H1 (cell line): ENCODE measurements around the gene TTC23. TPM values are rescaled to one million over a fixed set of nuclear protein-coding genes. Genes with fewer than 3 reads are reported as not detected.

Experiments used
- CTCF ChIA-PET: fragments of 300-600 bp; sonication (Branson Sonifier 250); formaldehyde crosslinking; loops from one replicate; lab custom pipeline; 2021; ENCODE audit not compliant: partially characterized antibody; lab: Charles Lee
- POLR2A ChIA-PET: fragments of 300-600 bp; sonication (Branson Sonifier 250); formaldehyde crosslinking; loops from one replicate; lab custom pipeline; 2021; ENCODE audit warnings: inconsistent platforms; ENCODE audit not compliant: partially characterized antibody; lab: Charles Lee
- DNase-seq, 2 experiments: peaks; one replicate each; pipeline versions ENCODE4 v3.0.0 to v3.0.0-alpha.2; 2010 to 2022; ENCODE audit warnings: low spot score in 2 of 2, low read depth in 1 of 2, mixed read lengths in 1 of 2
- FAIRE-seq: peaks from 2 replicates; lab custom pipeline; 2011; peaks lifted over from hg19 to GRCh38; lab: Jason Lieb, UNC
- H2AFZ ChIP-seq: 2 replicates; pipeline ENCODE4 v1.8.1; 2012; ENCODE audit warnings: low read length, inconsistent platforms
- H2AK5ac ChIP-seq: 2 replicates; pipeline ENCODE4 v1.6.1; 2013; ENCODE audit warnings: low read depth, low read length
- H2BK120ac ChIP-seq: replicated peaks from 2 replicates; pipeline ENCODE3; 2013; ENCODE audit warnings: low read depth, low read length, inconsistent platforms
- H2BK12ac ChIP-seq: 2 replicates; pipeline ENCODE4 v1.6.1; 2013; ENCODE audit warnings: low read depth, low read length
- H2BK15ac ChIP-seq: 2 replicates; pipeline ENCODE4 v1.6.1; 2013; ENCODE audit warnings: low read length
- H2BK20ac ChIP-seq: 2 replicates; pipeline ENCODE4 v1.6.1; 2013; ENCODE audit warnings: low read length
- H2BK5ac ChIP-seq: 2 replicates; pipeline ENCODE4 v1.6.1; 2013; ENCODE audit warnings: low read depth, low read length
- H3K14ac ChIP-seq: 2 replicates; pipeline ENCODE4 v1.6.1; 2013; ENCODE audit warnings: inconsistent platforms; ENCODE audit not compliant: insufficient read length
- H3K18ac ChIP-seq: 2 replicates; pipeline ENCODE4 v1.6.1; 2013; ENCODE audit warnings: low read length; ENCODE audit errors: extremely low read depth
- H3K23ac ChIP-seq: 2 replicates; pipeline ENCODE4 v1.6.1; 2013; ENCODE audit warnings: inconsistent platforms; ENCODE audit not compliant: insufficient read length
- H3K23me2 ChIP-seq: 2 replicates; pipeline ENCODE4 v1.6.1; 2013; ENCODE audit warnings: low read depth, low read length
- H3K27ac ChIP-seq: 2 replicates; pipeline ENCODE4 v1.6.1; 2011; ENCODE audit warnings: low read depth, low read length, inconsistent platforms
- H3K27me3 ChIP-seq, 4 experiments: replicated peaks in 1 of 4; 1 replicate in 1 of 4; 2 replicates in 3 of 4; pipeline versions ENCODE4 v1.6.1 to v1.8.1; 2011 to 2013; ENCODE audit warnings: low read length in 3 of 4, mild to moderate bottlenecking in 3 of 4, inconsistent platforms in 2 of 4, mixed read lengths in 2 of 4, moderate library complexity in 1 of 4; ENCODE audit not compliant: control insufficient read depth in 3 of 4, insufficient read depth in 3 of 4; ENCODE audit errors: extremely low read depth in 1 of 4
- H3K36me3 ChIP-seq, 4 experiments: 2 replicates each; pipeline versions ENCODE4 v1.6.1 to v1.8.1; 2011 to 2013; ENCODE audit warnings: mild to moderate bottlenecking in 4 of 4, low read length in 3 of 4, moderate library complexity in 2 of 4, control low read depth in 1 of 4, inconsistent platforms in 1 of 4; ENCODE audit not compliant: insufficient read depth in 4 of 4, control insufficient read depth in 2 of 4
- H3K4ac ChIP-seq: replicated peaks from 2 replicates; pipeline ENCODE3; 2013; ENCODE audit warnings: low read length, low read depth, mixed read lengths, inconsistent platforms; ENCODE audit not compliant: insufficient read length
- H3K4me1 ChIP-seq, 4 experiments: replicated peaks in 1 of 4; 1 replicate in 1 of 4; 2 replicates in 3 of 4; pipeline versions ENCODE4 v1.6.1 to v1.8.1; 2011 to 2013; ENCODE audit warnings: low read length in 3 of 4, inconsistent platforms in 2 of 4, mixed read lengths in 1 of 4; ENCODE audit not compliant: insufficient read depth in 4 of 4, control insufficient read depth in 3 of 4
- H3K4me2 ChIP-seq, 2 experiments: 2 replicates each; pipeline versions ENCODE4 v1.6.1 to v1.8.1; 2011 to 2013; ENCODE audit warnings: low read depth in 2 of 2, low read length in 2 of 2, control low read depth in 1 of 2, inconsistent platforms in 1 of 2, mild to moderate bottlenecking in 1 of 2; ENCODE audit not compliant: insufficient read depth in 1 of 2
- H3K4me3 ChIP-seq, 4 experiments: fragments of 200-600, 300-600 bp in 1 of 4; sonication (generic), shearing (Covaris generic), sonication (Bioruptor Twin) in 1 of 4; 2 replicates each; pipeline versions ENCODE4 v1.5.1 to v1.8.1; 2011 to 2016; ENCODE audit warnings: low read length in 4 of 4, low read depth in 3 of 4, control low read depth in 2 of 4, inconsistent platforms in 2 of 4, mild to moderate bottlenecking in 2 of 4, mixed read lengths in 1 of 4, moderate library complexity in 1 of 4; ENCODE audit not compliant: insufficient read depth in 2 of 4; ENCODE audit errors: extremely low read depth in 1 of 4
- H3K56ac ChIP-seq: replicated peaks from 2 replicates; pipeline ENCODE3; 2013; ENCODE audit warnings: low read depth, mild to moderate bottlenecking, mixed read lengths, low read length, inconsistent platforms; ENCODE audit not compliant: insufficient read length
- H3K79me1 ChIP-seq: 2 replicates; pipeline ENCODE4 v1.6.1; 2013; ENCODE audit warnings: low read depth, low read length, control low read depth
- H3K79me2 ChIP-seq, 2 experiments: 2 replicates each; pipeline versions ENCODE4 v1.6.1 to v1.8.1; 2012 to 2013; ENCODE audit warnings: low read length in 2 of 2, mild to moderate bottlenecking in 2 of 2, inconsistent platforms in 1 of 2; ENCODE audit not compliant: insufficient read depth in 2 of 2, control insufficient read depth in 1 of 2
- H3K9ac ChIP-seq, 4 experiments: replicated peaks in 1 of 4; 1 replicate in 1 of 4; 2 replicates in 3 of 4; pipeline versions ENCODE4 v1.6.1 to v1.8.1; 2011 to 2013; ENCODE audit warnings: low read depth in 3 of 4, low read length in 3 of 4, control low read depth in 2 of 4, mild to moderate bottlenecking in 2 of 4, moderate library complexity in 2 of 4, inconsistent platforms in 1 of 4; ENCODE audit errors: extremely low read depth in 1 of 4
- H3K9me3 ChIP-seq, 2 experiments: 2 replicates each; pipeline versions ENCODE4 v1.6.1 to v1.8.1; 2012 to 2013; ENCODE audit warnings: mild to moderate bottlenecking in 2 of 2, moderate library complexity in 2 of 2, control low read depth in 1 of 2, inconsistent platforms in 1 of 2, low read depth in 1 of 2, low read length in 1 of 2, mixed read lengths in 1 of 2; ENCODE audit not compliant: insufficient read depth in 2 of 2
- H4K20me1 ChIP-seq, 2 experiments: replicated peaks in 1 of 2; 2 replicates each; pipeline versions ENCODE3 to v1.8.1; 2011 to 2013; ENCODE audit warnings: inconsistent platforms in 2 of 2, low read length in 2 of 2, mild to moderate bottlenecking in 1 of 2; ENCODE audit not compliant: insufficient read depth in 2 of 2, control insufficient read depth in 1 of 2
- H4K5ac ChIP-seq: 2 replicates; pipeline ENCODE4 v1.6.1; 2013; ENCODE audit warnings: low read length, low read depth, mixed read lengths, inconsistent platforms; ENCODE audit not compliant: insufficient read length
- H4K8ac ChIP-seq: 2 replicates; pipeline ENCODE4 v1.8.0; 2013; ENCODE audit warnings: mild to moderate bottlenecking, moderate library complexity, low read length, inconsistent platforms; ENCODE audit not compliant: insufficient read depth; ENCODE audit errors: extremely low read depth
- H4K91ac ChIP-seq: replicated peaks from 2 replicates; pipeline ENCODE3; 2013; ENCODE audit warnings: low read length, mixed read lengths, inconsistent platforms; ENCODE audit not compliant: insufficient read length
- CHD1 ChIP-seq: IDR thresholded peaks from 2 replicates; pipeline ENCODE4 v1.6.1; 2012; ENCODE audit warnings: low read depth, low read length, improper control_type of control experiment
- CTBP2 ChIP-seq: IDR thresholded peaks from 2 replicates; pipeline ENCODE4 v1.7.0; 2011; ENCODE audit warnings: borderline replicate concordance, mild to moderate bottlenecking, moderate library complexity, mixed read lengths, low read length; ENCODE audit not compliant: insufficient read depth, insufficient read length
- GABPA ChIP-seq: IDR thresholded peaks from 2 replicates; pipeline ENCODE4 v1.6.1; 2011; ENCODE audit warnings: mild to moderate bottlenecking, low read length, moderate library complexity, borderline replicate concordance; ENCODE audit not compliant: insufficient read depth
- HDAC6 ChIP-seq: IDR thresholded peaks from one replicate; pipeline ENCODE4 v1.7.1; 2012; ENCODE audit warnings: low read depth, mild to moderate bottlenecking, inconsistent platforms, low read length, moderate library complexity
- KDM1A ChIP-seq: fragments of 200-600, 300-600 bp; sonication (generic); IDR thresholded peaks from 2 replicates; pipeline ENCODE4 v1.7.1; 2016; ENCODE audit warnings: mild to moderate bottlenecking, low read length, borderline replicate concordance
- POLR2A ChIP-seq, 2 experiments: IDR thresholded peaks; 1 replicate in 1 of 2; 2 replicates in 1 of 2; pipeline ENCODE4 v1.6.1; 2011; ENCODE audit warnings: low read depth in 2 of 2, low read length in 2 of 2, mild to moderate bottlenecking in 2 of 2; ENCODE audit errors: control extremely low read depth in 1 of 2
- RNF2 ChIP-seq: fragments of 200-900, 300-1000 bp; sonication (generic); IDR thresholded peaks from 2 replicates; pipeline ENCODE4 v1.7.1; 2016; ENCODE audit warnings: borderline replicate concordance, low read depth, mild to moderate bottlenecking, antibody characterized with exemption, low read length; ENCODE audit not compliant: poor library complexity, severe bottlenecking; ENCODE audit errors: missing control alignments
- SIRT6 ChIP-seq: IDR thresholded peaks from one replicate; pipeline ENCODE4 v1.7.1; 2012; ENCODE audit warnings: low read length, inconsistent platforms
- WGBS, 2 experiments: shearing (Covaris generic) in 1 of 2; methylation state at CpG; one replicate each; pipeline versions ENCODE4 v1.1.6 to v1.1.7; 2013 to 2015; ENCODE audit warnings: low lambda C conversion rate in 2 of 2, mixed read lengths in 2 of 2, inconsistent platforms in 1 of 2, low coverage in 1 of 2, missing lambda C conversion rate in 1 of 2; ENCODE audit not compliant: insufficient replicate concordance in 2 of 2, insufficient coverage in 1 of 2, insufficient read length in 1 of 2; ENCODE audit errors: extremely low coverage in 1 of 2, missing lambda C conversion rate in 1 of 2; 5-methylcytosine and 5-hydroxymethylcytosine counted together
- polyA plus RNA-seq, 7 experiments: library from polyadenylated mRNA; depleted of rRNA in 3 of 7; stranded (reverse) in 5 of 7; unstranded in 2 of 7; fragments of >200 nt in 5 of 7; fragments of 200-250 nt in 2 of 7; gene quantifications; 1 replicate in 5 of 7; 2 replicates in 1 of 7; 4 replicates in 1 of 7; pipeline versions ENCODE4 v1.2.1 to v1.2.3, GENCODE V29; 2011 to 2013; ENCODE audit warnings: missing spikeins in 2 of 7, mixed read lengths in 2 of 7
- total RNA-seq: library from RNA; stranded (reverse); fragmentation: NEBNext Ultra II Directional; extraction: Animal tissue kit (Norgen Biotek cat#: 25700); gene quantifications from 2 replicates; pipeline ENCODE4 v1.2.1, GENCODE V29; 2021
- TF ChIP-seq, protein P1 (sequence below): IDR thresholded peaks from 2 replicates; pipeline ENCODE4 v1.6.1; 2012; ENCODE audit warnings: inconsistent platforms

The TTC23 gene
- total and polyA plus RNA-seq, 2 of the 8 experiments (the other 6 are each of a cell fraction or from before 2014, with no cell fraction given): 4.8 to 23.0 TPM

DNA sequence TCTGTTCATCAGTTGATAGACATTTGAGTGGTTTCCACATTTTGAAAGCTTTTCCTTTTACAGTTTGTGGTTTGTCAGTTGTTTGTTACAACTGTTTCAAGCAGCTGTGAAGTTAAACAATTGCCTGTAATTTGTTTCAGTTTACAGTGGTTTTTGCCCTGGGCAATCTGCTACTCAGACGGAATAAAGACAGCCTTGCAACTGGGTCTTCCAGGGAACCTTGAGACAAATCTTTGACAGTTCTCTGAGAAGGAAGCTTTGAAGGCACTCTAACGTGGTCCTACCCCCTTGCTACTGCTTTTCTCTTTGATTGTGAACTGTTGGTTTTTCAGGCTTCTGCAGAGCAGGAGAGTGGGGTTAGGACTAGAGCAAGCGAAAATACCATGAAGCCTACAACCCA lies 29.9 kb upstream of the TTC23 start:
- no peaks in the 10 kb centered on the region for H3K9me3 ChIP-seq
- H2BK12ac ChIP-seq: no peak overlapping the region
- H3K4me2 ChIP-seq: no peak overlapping the region
- no peak overlapping the region for H3K56ac ChIP-seq
- no peaks in the 10 kb centered on the region for H4K20me1 ChIP-seq
- no peak overlapping the region for H4K8ac ChIP-seq
- no peak overlapping the region for H4K91ac ChIP-seq
- no peak overlapping the region for H3K23ac ChIP-seq
- H2BK15ac ChIP-seq: no peak overlapping the region
- no peak overlapping the region for H3K4ac ChIP-seq
- H3K27me3 ChIP-seq: no peaks in the 10 kb centered on the region
- no peaks in the 10 kb centered on the region for H3K79me1 ChIP-seq
- no peak overlapping the region for H2AK5ac ChIP-seq
- CTCF ChIA-PET: interaction anchor here (1.5 kb wide), 1 partner anchor 425 kb away, joined by 7 read pairs; no protein-coding TSS in a partner anchor
- no peak overlapping the region for H3K18ac ChIP-seq
- no peaks in the 10 kb centered on the region for H3K23me2 ChIP-seq
- no peak for TF ChIP-seq POLR2A (IDR thresholded peaks at IDR 0.05; ENCODE audit: control extremely low read depth in 1 of 2, low read depth in 2 of 2, low read length in 2 of 2)
- no peak for TF ChIP-seq CTBP2
- TF ChIP-seq, protein P1, sequence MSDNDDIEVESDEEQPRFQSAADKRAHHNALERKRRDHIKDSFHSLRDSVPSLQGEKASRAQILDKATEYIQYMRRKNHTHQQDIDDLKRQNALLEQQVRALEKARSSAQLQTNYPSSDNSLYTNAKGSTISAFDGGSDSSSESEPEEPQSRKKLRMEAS: no peak
- no peak for TF ChIP-seq SIRT6
- TF ChIP-seq RNF2: no peak
- no peak for TF ChIP-seq GABPA
- no peak for TF ChIP-seq KDM1A
- TF ChIP-seq CHD1: no peak
- no peak for TF ChIP-seq HDAC6
- FAIRE-seq: no peak
- H2BK5ac ChIP-seq: no peak overlapping the region
- no peak overlapping the region for H3K9ac ChIP-seq
- H3K36me3 ChIP-seq: no peaks in the 10 kb centered on the region
- peaks cover 2 to 6% (median 3%) of the 10 kb centered on the region in 4 experiments; a peak in 2 of 7 replicates for H3K4me1 ChIP-seq
- no peak overlapping the region for H2BK120ac ChIP-seq
- no peak overlapping the region for H3K4me3 ChIP-seq
- H3K14ac ChIP-seq: no peak overlapping the region
- 78% methylated on average over 3 of the region's 3 CpGs; no CpG with 5 or more reads in 1 of the 2 experiments for WGBS, 2 experiments
- H2AFZ ChIP-seq: no peak overlapping the region
- POLR2A ChIA-PET: no interaction called here
- no peak overlapping the region for H3K27ac ChIP-seq
- H2BK20ac ChIP-seq: no peak overlapping the region
- no peak overlapping the region for H4K5ac ChIP-seq
- no peaks in the 10 kb centered on the region for H3K79me2 ChIP-seq
- DNase-seq: no peak
